Endothelial cell of hepatic sinusoid (primary cell): ENCODE results near the gene ERCC6.

Experiments
- in situ Hi-C: cut with HindIII; loops from 2 replicates; pipeline ENCODE4 v1.10.0; 2017; ENCODE audit warnings: low sequenced_read_pairs

Gene ERCC6

GRCh38 chr10:49549640-49550346 is 10.9 kb upstream of the ERCC6 start:
- in situ Hi-C loops: loop anchor here (10.0 kb wide), 1 partner anchor 55 kb away; no protein-coding TSS in a partner anchor

- in situ Hi-C loops: loop anchor here (10.0 kb wide), 1 partner anchor 61 kb away; no protein-coding TSS in a partner anchor
These were observed 4.7 kb upstream of the ERCC6 start for GRCh38 chr10:49543604-49544003.

- in situ Hi-C loops: loop anchor here (10.0 kb wide), 1 partner anchor 62 kb away; no protein-coding TSS in a partner anchor
These were observed 3.4 kb upstream of the ERCC6 start for GRCh38 chr10:49542353-49542752.

- in situ Hi-C loops: loop anchor here (10.0 kb wide), 1 partner anchor 63 kb away; no protein-coding TSS in a partner anchor
These were observed 2.8 kb upstream of the ERCC6 start for GRCh38 chr10:49541762-49542161.

- in situ Hi-C loops: loop anchor here (10.0 kb wide), 1 partner anchor 65 kb away; no protein-coding TSS in a partner anchor
These were observed 1.3 kb upstream of the ERCC6 start for GRCh38 chr10:49540056-49540797.

GRCh38 chr10:49539320-49539885 is 482 bp upstream of the ERCC6 start:
- in situ Hi-C loops: no loop called here

- in situ Hi-C loops: no loop called here
These were observed 4.1 kb downstream of the ERCC6 start for GRCh38 chr10:49534670-49535381.

GRCh38 chr10:49532461-49532860 is 6.5 kb downstream of the ERCC6 start:
- in situ Hi-C loops: no loop called here

GRCh38 chr10:49528977-49529506 is 9.9 kb downstream of the ERCC6 start:
- in situ Hi-C loops: loop anchor here (10.0 kb wide), 2 partner anchors 114 to 964 kb away; no protein-coding TSS in a partner anchor

- in situ Hi-C loops: loop anchor here (10.0 kb wide), 2 partner anchors 113 to 963 kb away; no protein-coding TSS in a partner anchor
These were observed 11.1 kb downstream of the ERCC6 start for GRCh38 chr10:49527850-49528249.

- in situ Hi-C loops: loop anchor here (10.0 kb wide), 2 partner anchors 112 to 962 kb away; no protein-coding TSS in a partner anchor
These were observed 11.9 kb downstream of the ERCC6 start for GRCh38 chr10:49527061-49527460.

- in situ Hi-C loops: loop anchor here (10.0 kb wide), 2 partner anchors 112 to 962 kb away; no protein-coding TSS in a partner anchor
These were observed 12.3 kb downstream of the ERCC6 start for GRCh38 chr10:49526619-49527018.

GRCh38 chr10:49524496-49524895 is 14.4 kb downstream of the ERCC6 start:
- in situ Hi-C loops: loop anchor here (5.0 to 10.0 kb wide), 3 partner anchors 77 to 960 kb away; no protein-coding TSS in a partner anchor

- in situ Hi-C loops: loop anchor here (5.0 to 10.0 kb wide), 3 partner anchors 76 to 958 kb away; no protein-coding TSS in a partner anchor
These were observed 15.6 kb downstream of the ERCC6 start for GRCh38 chr10:49523301-49523700.

GRCh38 chr10:49521062-49521461 is 17.9 kb downstream of the ERCC6 start:
- in situ Hi-C loops: loop anchor here (5.0 to 10.0 kb wide), 3 partner anchors 74 to 956 kb away; no protein-coding TSS in a partner anchor

GRCh38 chr10:49520122-49520775 is 18.7 kb downstream of the ERCC6 start:
- in situ Hi-C loops: loop anchor here (5.0 to 10.0 kb wide), 3 partner anchors 73 to 955 kb away; no protein-coding TSS in a partner anchor

- in situ Hi-C loops: loop anchor here (5.0 to 10.0 kb wide), 3 partner anchors 72 to 955 kb away; no protein-coding TSS in a partner anchor
These were observed 19.2 kb downstream of the ERCC6 start for GRCh38 chr10:49519717-49520116.

GRCh38 chr10:49518982-49519578 is 19.8 kb downstream of the ERCC6 start:
- in situ Hi-C loops: no loop called here

GRCh38 chr10:49518566-49518965 is 20.4 kb downstream of the ERCC6 start:
- in situ Hi-C loops: no loop called here
